Measurements from ENCODE around the gene MRPL58.

- TF ChIP-seq, protein P1, sequence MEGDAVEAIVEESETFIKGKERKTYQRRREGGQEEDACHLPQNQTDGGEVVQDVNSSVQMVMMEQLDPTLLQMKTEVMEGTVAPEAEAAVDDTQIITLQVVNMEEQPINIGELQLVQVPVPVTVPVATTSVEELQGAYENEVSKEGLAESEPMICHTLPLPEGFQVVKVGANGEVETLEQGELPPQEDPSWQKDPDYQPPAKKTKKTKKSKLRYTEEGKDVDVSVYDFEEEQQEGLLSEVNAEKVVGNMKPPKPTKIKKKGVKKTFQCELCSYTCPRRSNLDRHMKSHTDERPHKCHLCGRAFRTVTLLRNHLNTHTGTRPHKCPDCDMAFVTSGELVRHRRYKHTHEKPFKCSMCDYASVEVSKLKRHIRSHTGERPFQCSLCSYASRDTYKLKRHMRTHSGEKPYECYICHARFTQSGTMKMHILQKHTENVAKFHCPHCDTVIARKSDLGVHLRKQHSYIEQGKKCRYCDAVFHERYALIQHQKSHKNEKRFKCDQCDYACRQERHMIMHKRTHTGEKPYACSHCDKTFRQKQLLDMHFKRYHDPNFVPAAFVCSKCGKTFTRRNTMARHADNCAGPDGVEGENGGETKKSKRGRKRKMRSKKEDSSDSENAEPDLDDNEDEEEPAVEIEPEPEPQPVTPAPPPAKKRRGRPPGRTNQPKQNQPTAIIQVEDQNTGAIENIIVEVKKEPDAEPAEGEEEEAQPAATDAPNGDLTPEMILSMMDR (IDR thresholded peaks at IDR 0.05; ENCODE audit: poor library complexity), result no peak
- TF ChIP-seq EZH2phosphoT487 (IDR thresholded peaks at IDR 0.05; ENCODE audit: low read depth, severe bottlenecking, unreplicated experiment) (no peak), EZH2 (IDR thresholded peaks at IDR 0.05; ENCODE audit: borderline replicate concordance) (no peak)
Measured at GRCh38 chr17:75012096-75012345, 449 bp upstream of the MRPL58 start.
